Subcutaneous preadipocyte (primary cell): ENCODE measurements around the gene NUDT19. TPM values are rescaled to one million over a fixed set of nuclear protein-coding genes. Genes with fewer than 3 reads are reported as not detected.

ENCODE experiments used
- small RNA-seq: library from RNA; depleted of rRNA; stranded (forward); fragments of <200 nt; gene quantifications from one replicate; pipeline ENCODE3, GENCODE V24; 2012
- total RNA-seq: library from RNA; depleted of rRNA; stranded (reverse); fragments of >200 nt; gene quantifications from 2 replicates; pipeline ENCODE4 v1.2.3, GENCODE V29; 2012

Gene NUDT19
- 8.8 and 12.7 TPM in 2 replicates for total RNA-seq

GRCh38 chr19:32691291-32691951 is at the start of gene NUDT19:
Gene NUDT19 (plus strand): TSS chr19:32691821. CDS start chr19:32691961, 140 bp downstream.

GRCh38 chr19:32674931-32675719 is 16.5 kb upstream of the NUDT19 start, which contains the start of gene ANKRD27:
Gene ANKRD27 (minus strand): TSS chr19:32675180. CDS start chr19:32659015, 16,165 bp downstream.

GRCh38 chr19:32675720-32676185 is 15.9 kb upstream of the NUDT19 start, which contains the start of gene RGS9BP:
Gene RGS9BP (plus strand): TSS chr19:32675848. CDS start chr19:32676264, 416 bp downstream.

GRCh38 chr19:32719611-32720059 is 28.0 kb downstream of the NUDT19 start, which contains the start of gene TDRD12:
Gene TDRD12 (plus strand): TSS chr19:32719767. CDS start chr19:32720073, 306 bp downstream.

Small RNAs within 50 kb of the gene (small RNA-seq; reads per million reads assigned to genes)
- gene RN7SL789P, result not detected

Other genes with a start within 250 kb of the NUDT19 start
- gene PDCD5, start 110.6 kb upstream of the NUDT19 start, total RNA-seq, result 80.9 and 114 TPM in 2 replicates
- 36.4 and 43.6 TPM in 2 replicates for gene ANKRD27, start 16.6 kb upstream of the NUDT19 start, total RNA-seq
- gene RGS9BP, start 16.0 kb upstream of the NUDT19 start, total RNA-seq, result 0.37 and 0.39 TPM in 2 replicates
- 0.20 and 0.73 TPM in 2 replicates for gene TDRD12, start 27.9 kb downstream of the NUDT19 start, total RNA-seq
- 0.20 and 0.37 TPM in 2 replicates for gene SLC7A9, start 177.9 kb downstream of the NUDT19 start, total RNA-seq